Endothelial cell of umbilical vein (primary cell): ENCODE results near the gene EML2.

Source experiments
- CTCF ChIP-seq, 2 donors: IDR thresholded peaks; 1 replicate in 1 of 2; 2 replicates in 1 of 2; pipeline ENCODE4 v1.5.1; 2011; ENCODE audit warnings: low read length in 2 of 2, mild to moderate bottlenecking in 2 of 2, moderate library complexity in 2 of 2, control low read depth in 1 of 2, inconsistent platforms in 1 of 2, low read depth in 1 of 2; ENCODE audit not compliant: insufficient read depth in 1 of 2; ENCODE audit errors: extremely low read depth in 1 of 2
- EZH2 ChIP-seq: IDR thresholded peaks from 2 replicates; pipeline ENCODE4 v1.6.1; 2012; ENCODE audit warnings: borderline replicate concordance, low read depth, mild to moderate bottlenecking, moderate library complexity, low read length, inconsistent platforms; ENCODE audit not compliant: severe bottlenecking
- JUN ChIP-seq: IDR thresholded peaks from 2 replicates; pipeline ENCODE4 v1.6.1; 2011; ENCODE audit warnings: borderline replicate concordance, low read depth; ENCODE audit not compliant: insufficient read length, insufficient read depth
- MAX ChIP-seq: IDR thresholded peaks from 2 replicates; pipeline ENCODE4 v1.6.1; 2011; ENCODE audit not compliant: insufficient read depth, insufficient read length
- MYC ChIP-seq: IDR thresholded peaks from one replicate; pipeline ENCODE4 v1.6.1; 2011; ENCODE audit warnings: mild to moderate bottlenecking, low read depth, low read length
- POLR2A ChIP-seq: IDR thresholded peaks from 2 replicates; pipeline ENCODE4 v1.6.1; 2012; ENCODE audit warnings: low read depth, mild to moderate bottlenecking, control low read depth, low read length
- POLR2AphosphoS5 ChIP-seq: IDR thresholded peaks from 2 replicates; pipeline ENCODE4 v1.6.1; 2012; ENCODE audit warnings: low read depth, mild to moderate bottlenecking, control low read depth, low read length, moderate library complexity; ENCODE audit not compliant: insufficient read depth

DNA sequence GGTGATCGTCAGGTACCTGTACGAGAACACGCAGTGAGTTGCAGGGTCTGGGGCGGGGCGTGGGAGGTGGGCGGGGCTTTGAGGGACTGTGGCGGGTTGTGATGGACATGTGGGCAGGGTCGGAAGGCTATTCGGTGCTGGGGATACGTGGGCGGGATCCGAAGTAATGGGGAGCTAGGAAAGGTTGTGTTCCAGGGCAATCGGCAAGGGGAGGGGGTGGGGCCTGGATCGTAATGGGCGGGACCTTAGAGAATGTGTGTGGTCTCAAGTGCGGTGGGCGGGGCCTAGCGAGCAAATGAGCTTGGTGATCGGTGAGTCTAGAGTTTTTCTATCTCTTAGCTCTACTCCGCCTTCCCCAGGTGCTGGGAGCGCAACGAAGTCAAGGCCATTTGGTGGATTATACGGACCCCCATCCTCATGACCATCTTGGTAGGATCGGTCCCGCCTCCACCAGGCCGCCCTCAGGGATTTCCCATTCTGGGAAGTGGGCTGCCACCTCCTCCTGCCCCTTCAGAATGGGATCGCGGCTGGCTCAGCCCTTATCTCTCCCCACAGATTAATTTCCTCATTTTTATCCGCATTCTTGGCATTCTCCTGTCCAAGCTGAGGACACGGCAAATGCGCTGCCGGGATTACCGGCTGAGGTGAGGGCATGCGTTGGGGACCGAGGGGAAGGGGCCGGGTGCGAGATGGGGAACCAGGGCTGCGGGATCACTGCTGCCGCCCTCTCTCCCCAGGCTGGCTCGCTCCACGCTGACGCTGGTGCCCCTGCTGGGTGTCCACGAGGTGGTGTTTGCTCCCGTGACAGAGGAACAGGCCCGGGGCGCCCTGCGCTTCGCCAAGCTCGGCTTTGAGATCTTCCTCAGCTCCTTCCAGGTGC, 38.4 kb upstream of the EML2 start:
- TF ChIP-seq MYC, result no peak
- TF ChIP-seq POLR2A, result no peak
- peak; percentile 15 to 54 for TF ChIP-seq CTCF (IDR thresholded peaks at IDR 0.05; ENCODE audit: extremely low read depth in 1 of 2, insufficient read depth in 1 of 2, low read depth in 1 of 2, low read length in 2 of 2)
- no peak for TF ChIP-seq MAX
- no peak for TF ChIP-seq POLR2AphosphoS5
- no peak for TF ChIP-seq EZH2
- no peak for TF ChIP-seq JUN
